Adrenal gland (tissue), 12 donors: ENCODE results near the gene AGBL1. TPM values are rescaled to one million over a fixed set of nuclear protein-coding genes. Genes with fewer than 3 reads are reported as not detected.

Experiments used
- DNase-seq, 7 donors: peaks; one replicate each; pipeline ENCODE4 v3.0.0-alpha.2; 2019 to 2020
- H3K27ac ChIP-seq, 5 donors: fragments of 200-600 bp; sonication (generic) in 4 of 5; 1 replicate in 3 of 5; 2 replicates in 2 of 5; pipeline versions ENCODE4 v1.5.1 to v1.8.0; 2016 to 2020; ENCODE audit warnings: mild to moderate bottlenecking in 1 of 5
- H3K27me3 ChIP-seq: fragments of 200-600 bp; 2 replicates; pipeline ENCODE4 v1.8.0; 2021
- H3K36me3 ChIP-seq, 2 donors: fragments of 200-600 bp; replicated peaks in 1 of 2; 1 replicate in 1 of 2; 2 replicates in 1 of 2; pipeline versions ENCODE4 v1.5.1 to v1.8.0; 2018 to 2022
- H3K4me1 ChIP-seq, 2 donors: fragments of 200-600 bp; replicated peaks in 1 of 2; 1 replicate in 1 of 2; 2 replicates in 1 of 2; pipeline versions ENCODE4 v1.5.1 to v1.8.0; 2018 to 2021
- H3K4me3 ChIP-seq, 4 donors: fragments of 200-600 bp; sonication (generic) in 3 of 4; one replicate each; pipeline ENCODE4 v1.5.1; 2016 to 2018
- H3K9me3 ChIP-seq, 3 donors: fragments of 200-600 bp; sonication (generic) in 1 of 3; replicated peaks in 1 of 3; 1 replicate in 2 of 3; 2 replicates in 1 of 3; pipeline versions ENCODE4 v1.5.1 to v1.8.0; 2016 to 2021
- POLR2A ChIP-seq, 2 donors: fragments of 450-650 bp; IDR thresholded peaks; one replicate each; pipeline ENCODE4 v1.6.1; 2017; ENCODE audit warnings: antibody characterized with exemption in 2 of 2, mild to moderate bottlenecking in 2 of 2, moderate library complexity in 1 of 2
- WGBS, 4 donors: extraction: QIAGEN DNeasy Blood & Tissue Kit in 2 of 4; methylation state at CpG; one replicate each; pipeline versions ENCODE4 v1.1.5 to v1.1.7; 2013 to 2017; 5-methylcytosine and 5-hydroxymethylcytosine counted together
- intact Hi-C, 2 donors: fragments of 100-400 bp; cut with DNase I; formaldehyde crosslinking; loops; one replicate each; pipeline versions ENCODE4 v1.14.1 to v1.15.0; 2022 to 2023
- polyA plus RNA-seq, 3 donors: library from polyadenylated mRNA; stranded (reverse); fragments of 200-250 nt in 2 of 3; fragments of 350-450 nt in 1 of 3; fragmentation: Illumina TruSeq in 1 of 3; extraction: RNeasy Lipid Tissue Mini Kit (QIAGEN cat#74804) in 1 of 3; gene quantifications; one replicate each; pipeline ENCODE4 v1.2.3, GENCODE V29; 2013 to 2014
- total RNA-seq, 9 donors: library from RNA; depleted of rRNA in 4 of 9; stranded (reverse); fragments of >200 nt in 4 of 9; fragments of 120-200 nt in 1 of 9; fragmentation: NEBNext Ultra II Directional in 1 of 9; extraction: Animal tissue kit (Norgen Biotek cat#: 25700) in 1 of 9; gene quantifications; one replicate each; pipeline versions ENCODE4 v1.1.0 to v1.2.4, GENCODE V29; 2013 to 2023
- TF ChIP-seq, protein P1 (sequence below), 6 experiments: fragments of 450-650 bp in 4 of 6; fragments of 200-600 bp in 2 of 6; sonication (generic) in 1 of 6; IDR thresholded peaks; 1 replicate in 5 of 6; 2 replicates in 1 of 6; pipeline versions ENCODE4 v1.5.1 to v1.8.0; 2016 to 2021; ENCODE audit warnings: antibody characterized with exemption in 6 of 6, mild to moderate bottlenecking in 2 of 6, moderate library complexity in 1 of 6
- donor health status: healthy with polysubstance abuse.
- donor health status: Bipolar disorder and iron deficiency.
- donor health status: DM: yes; HTN: yes; CAD: no.
- donor health status: DM: no; HTN: no; CAD: no.
- donor health status: DM: no; HTN: no; CAD: no.
- donor health status: DM: yes; HTN: yes; CAD: no.

AGBL1 gene
- total and polyA plus RNA-seq, 12 donors, result 0.04 to 0.07 (median 0.06) TPM; not detected in 9

GRCh38 chr15:86919581-86919980, 839.9 kb downstream of the AGBL1 start:
- Histone ChIP-seq H3K9me3 (no peaks in the 10 kb centered on the region), H3K27me3 (no peaks in the 10 kb centered on the region), H3K4me1 (peaks cover 0 to 16% of the 10 kb centered on the region in 2 donors), H3K4me3 (no peak overlapping the region), H3K36me3 (no peaks in the 10 kb centered on the region), H3K27ac (no peak overlapping the region)
- DNase-seq, result no peak
- WGBS, 4 donors, result 61 to 68% (median 65%) methylated on average over 4 of the region's 4 CpGs
- TF ChIP-seq, protein P1, sequence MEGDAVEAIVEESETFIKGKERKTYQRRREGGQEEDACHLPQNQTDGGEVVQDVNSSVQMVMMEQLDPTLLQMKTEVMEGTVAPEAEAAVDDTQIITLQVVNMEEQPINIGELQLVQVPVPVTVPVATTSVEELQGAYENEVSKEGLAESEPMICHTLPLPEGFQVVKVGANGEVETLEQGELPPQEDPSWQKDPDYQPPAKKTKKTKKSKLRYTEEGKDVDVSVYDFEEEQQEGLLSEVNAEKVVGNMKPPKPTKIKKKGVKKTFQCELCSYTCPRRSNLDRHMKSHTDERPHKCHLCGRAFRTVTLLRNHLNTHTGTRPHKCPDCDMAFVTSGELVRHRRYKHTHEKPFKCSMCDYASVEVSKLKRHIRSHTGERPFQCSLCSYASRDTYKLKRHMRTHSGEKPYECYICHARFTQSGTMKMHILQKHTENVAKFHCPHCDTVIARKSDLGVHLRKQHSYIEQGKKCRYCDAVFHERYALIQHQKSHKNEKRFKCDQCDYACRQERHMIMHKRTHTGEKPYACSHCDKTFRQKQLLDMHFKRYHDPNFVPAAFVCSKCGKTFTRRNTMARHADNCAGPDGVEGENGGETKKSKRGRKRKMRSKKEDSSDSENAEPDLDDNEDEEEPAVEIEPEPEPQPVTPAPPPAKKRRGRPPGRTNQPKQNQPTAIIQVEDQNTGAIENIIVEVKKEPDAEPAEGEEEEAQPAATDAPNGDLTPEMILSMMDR (IDR thresholded peaks at IDR 0.05), result no peak
- no peak for TF ChIP-seq POLR2A (IDR thresholded peaks at IDR 0.05)
- intact Hi-C loops, result loop anchor here in 1 of 2 donors (10.0 kb wide), 2 partner anchors 1325 to 1355 kb away; no protein-coding TSS in a partner anchor

DNA sequence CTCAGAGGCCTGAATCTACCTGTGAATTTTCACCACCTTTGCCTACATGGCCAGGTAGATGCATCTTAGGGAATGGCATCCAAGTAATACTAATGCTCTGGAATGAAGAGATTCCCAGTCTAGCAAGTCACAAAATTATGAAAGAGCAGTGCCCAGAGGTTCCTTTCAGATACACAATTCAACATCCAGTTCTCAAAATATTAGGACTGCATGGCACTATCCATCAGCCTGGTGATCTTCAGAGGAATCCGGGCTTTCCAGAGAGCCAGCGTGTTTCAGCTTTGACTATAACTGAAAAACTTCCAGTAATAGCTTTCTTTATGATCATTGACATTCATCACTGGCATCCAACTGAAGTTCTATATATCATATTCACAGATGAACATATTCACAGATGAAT, 849.8 kb downstream of the AGBL1 start:
- H3K4me1 ChIP-seq, result no peaks in the 10 kb centered on the region
- intact Hi-C loops, result no loop called here
- TF ChIP-seq POLR2A (IDR thresholded peaks at IDR 0.05), result no peak
- WGBS, 4 donors, result 68 to 88% (median 78%) methylated on average over 2 of the region's 2 CpGs
- no peaks in the 10 kb centered on the region for H3K36me3 ChIP-seq
- no peaks in the 10 kb centered on the region for H3K27me3 ChIP-seq
- no peak for DNase-seq
- no peaks in the 10 kb centered on the region for H3K9me3 ChIP-seq
- no peak overlapping the region for H3K4me3 ChIP-seq
- H3K27ac ChIP-seq, result no peak overlapping the region

DNA sequence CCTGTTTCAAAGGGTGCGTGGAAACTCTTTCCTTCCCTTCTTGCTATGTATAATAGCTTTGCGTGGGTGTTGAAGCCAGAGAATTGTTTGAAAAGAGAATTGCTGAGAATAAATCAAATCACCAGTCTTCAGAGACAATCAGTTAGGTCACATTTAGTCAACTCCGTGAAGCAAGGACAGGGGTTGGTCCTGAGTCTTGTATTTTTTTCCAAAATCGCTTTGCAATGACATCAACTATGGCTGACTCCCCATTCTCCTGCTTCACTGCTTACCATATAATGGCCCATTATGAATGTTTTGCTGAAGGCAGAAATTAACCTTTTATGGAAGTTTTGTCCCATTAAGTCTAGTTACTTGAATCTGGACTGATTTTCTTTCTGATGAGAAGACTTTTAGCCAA, 852.8 kb downstream of the AGBL1 start:
- Histone ChIP-seq H3K4me1 (no peaks in the 10 kb centered on the region), H3K9me3 (no peaks in the 10 kb centered on the region), H3K36me3 (no peaks in the 10 kb centered on the region), H3K27me3 (no peaks in the 10 kb centered on the region), H3K4me3 (no peak overlapping the region), H3K27ac (no peak overlapping the region)
- intact Hi-C loops, result no loop called here
- 62 to 69% (median 67%) methylated on average over 4 of the region's 4 CpGs for WGBS, 4 donors
- DNase-seq, result no peak
- TF ChIP-seq POLR2A (IDR thresholded peaks at IDR 0.05), result no peak
- TF ChIP-seq, protein P1 (IDR thresholded peaks at IDR 0.05), result no peak

DNA sequence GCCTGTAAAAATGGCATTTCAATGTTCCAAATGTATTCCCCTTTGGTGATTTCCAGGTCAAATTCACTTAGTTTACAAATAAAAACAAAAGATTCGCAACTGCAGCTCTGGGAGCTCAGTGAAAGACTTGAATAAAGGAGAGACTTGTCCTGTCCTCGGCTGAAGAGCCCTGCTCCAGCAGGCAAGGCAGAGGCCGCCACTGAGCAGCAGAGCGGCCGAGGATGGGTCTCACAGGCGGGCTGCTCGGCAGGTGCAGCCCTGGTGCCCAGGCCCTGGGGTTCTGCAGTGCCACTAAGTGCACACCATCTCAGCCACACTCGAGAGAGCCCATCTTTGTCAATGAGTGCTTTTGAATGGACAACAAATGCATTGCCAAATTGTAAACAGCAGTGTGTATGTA, 856.2 kb downstream of the AGBL1 start:
- WGBS, 4 donors, result 49 to 81% (median 69%) methylated on average over 5 to 8 of the region's 8 CpGs
- TF ChIP-seq POLR2A (IDR thresholded peaks at IDR 0.05), result no peak
- TF ChIP-seq, protein P1 (IDR thresholded peaks at IDR 0.05), result no peak
- H3K36me3 ChIP-seq, result no peaks in the 10 kb centered on the region
- DNase-seq, result no peak
- H3K4me3 ChIP-seq, result no peak overlapping the region
- no peaks in the 10 kb centered on the region for H3K9me3 ChIP-seq
- no peaks in the 10 kb centered on the region for H3K4me1 ChIP-seq
- intact Hi-C loops, result no loop called here
- H3K27ac ChIP-seq, result no peak overlapping the region
- H3K27me3 ChIP-seq, result no peaks in the 10 kb centered on the region

DNA sequence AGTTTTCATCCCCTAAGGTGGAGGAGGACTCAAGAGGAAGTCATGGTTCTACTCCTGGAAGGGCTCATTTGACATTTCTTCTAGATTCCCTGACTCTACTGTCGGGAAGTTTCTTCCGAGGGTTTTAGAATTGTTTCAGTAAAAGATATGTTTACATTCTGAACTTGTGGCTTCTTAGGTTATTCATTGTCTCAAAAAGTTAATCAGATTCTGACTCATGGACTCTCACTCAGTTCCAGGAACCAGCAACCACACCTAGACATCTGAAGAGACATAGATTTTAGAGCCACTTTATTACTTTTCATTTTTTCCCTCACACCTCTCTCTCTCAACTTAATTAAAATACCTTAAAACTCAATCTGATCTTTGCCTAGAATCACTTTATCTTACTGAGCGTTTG, 862.6 kb downstream of the AGBL1 start:
- H3K36me3 ChIP-seq, result no peaks in the 10 kb centered on the region
- no peaks in the 10 kb centered on the region for H3K4me1 ChIP-seq
- no peak overlapping the region for H3K27ac ChIP-seq
- no peaks in the 10 kb centered on the region for H3K27me3 ChIP-seq
- H3K4me3 ChIP-seq, result no peak overlapping the region
- TF ChIP-seq, protein P1 (IDR thresholded peaks at IDR 0.05), result no peak
- TF ChIP-seq POLR2A (IDR thresholded peaks at IDR 0.05), result no peak
- intact Hi-C loops, result no loop called here
- no peak for DNase-seq
- H3K9me3 ChIP-seq, result no peaks in the 10 kb centered on the region
- WGBS, 4 donors, result 72 to 88% (median 77%) methylated on average over 3 of the region's 3 CpGs
